IMR-90 (cell line): ENCODE measurements around the gene UNC93B1.

Experiments
- BHLHE40 ChIP-seq: fragments of 150-350 bp; IDR thresholded peaks from 2 replicates; pipeline ENCODE4 v1.6.1; 2016; ENCODE audit warnings: mild to moderate bottlenecking, low read depth, low read length
- CEBPB ChIP-seq: IDR thresholded peaks from 2 replicates; pipeline ENCODE4 v1.6.1; 2012; ENCODE audit warnings: low read depth, low read length, improper control_type of control experiment
- CHD1 ChIP-seq: IDR thresholded peaks from 2 replicates; pipeline ENCODE4 v1.6.1; 2012; ENCODE audit warnings: low read depth, low read length, improper control_type of control experiment
- FOS ChIP-seq: fragments of 150-350 bp; IDR thresholded peaks from 2 replicates; pipeline ENCODE4 v1.6.1; 2016; ENCODE audit warnings: low read depth, low read length
- MAFK ChIP-seq: IDR thresholded peaks from 2 replicates; pipeline ENCODE4 v1.6.1; 2012; ENCODE audit warnings: low read depth, low read length, improper control_type of control experiment
- MXI1 ChIP-seq: IDR thresholded peaks from 2 replicates; pipeline ENCODE4 v1.6.1; 2012; ENCODE audit warnings: low read depth, mild to moderate bottlenecking, low read length, moderate library complexity, borderline replicate concordance
- POLR2A ChIP-seq: IDR thresholded peaks from 2 replicates; pipeline ENCODE4 v1.6.1; 2012; ENCODE audit warnings: mild to moderate bottlenecking, low read depth, low read length
- RAD21 ChIP-seq: IDR thresholded peaks from 2 replicates; pipeline ENCODE4 v1.6.1; 2012; ENCODE audit warnings: low read length, improper control_type of control experiment
- RCOR1 ChIP-seq: IDR thresholded peaks from 2 replicates; pipeline ENCODE4 v1.6.1; 2012; ENCODE audit warnings: mild to moderate bottlenecking, low read length, improper control_type of control experiment; ENCODE audit not compliant: insufficient replicate concordance
- RFX5 ChIP-seq: IDR thresholded peaks from 2 replicates; pipeline ENCODE4 v1.8.0; 2012; ENCODE audit warnings: low read depth, mild to moderate bottlenecking, low read length, moderate library complexity
- SMC3 ChIP-seq: fragments of 150-350 bp; IDR thresholded peaks from 2 replicates; pipeline ENCODE4 v1.6.1; 2016; ENCODE audit warnings: low read depth, mild to moderate bottlenecking, antibody characterized with exemption, low read length, moderate library complexity
- USF2 ChIP-seq: fragments of 150-350 bp; IDR thresholded peaks from 2 replicates; pipeline ENCODE4 v1.6.1; 2017; ENCODE audit warnings: mild to moderate bottlenecking, antibody characterized with exemption, low read length, low read depth
- TF ChIP-seq, protein P1 (sequence below): conservative IDR thresholded peaks from 2 replicates; pipeline ENCODE4 v1.5.1; 2012; ENCODE audit warnings: mild to moderate bottlenecking, low read depth, low read length, improper control_type of control experiment
- TF ChIP-seq, protein P2 (sequence below): fragments of 150-350 bp; IDR thresholded peaks from 2 replicates; pipeline ENCODE4 v1.6.1; 2016; ENCODE audit warnings: low read depth, mild to moderate bottlenecking, low read length, moderate library complexity, borderline replicate concordance

DNA sequence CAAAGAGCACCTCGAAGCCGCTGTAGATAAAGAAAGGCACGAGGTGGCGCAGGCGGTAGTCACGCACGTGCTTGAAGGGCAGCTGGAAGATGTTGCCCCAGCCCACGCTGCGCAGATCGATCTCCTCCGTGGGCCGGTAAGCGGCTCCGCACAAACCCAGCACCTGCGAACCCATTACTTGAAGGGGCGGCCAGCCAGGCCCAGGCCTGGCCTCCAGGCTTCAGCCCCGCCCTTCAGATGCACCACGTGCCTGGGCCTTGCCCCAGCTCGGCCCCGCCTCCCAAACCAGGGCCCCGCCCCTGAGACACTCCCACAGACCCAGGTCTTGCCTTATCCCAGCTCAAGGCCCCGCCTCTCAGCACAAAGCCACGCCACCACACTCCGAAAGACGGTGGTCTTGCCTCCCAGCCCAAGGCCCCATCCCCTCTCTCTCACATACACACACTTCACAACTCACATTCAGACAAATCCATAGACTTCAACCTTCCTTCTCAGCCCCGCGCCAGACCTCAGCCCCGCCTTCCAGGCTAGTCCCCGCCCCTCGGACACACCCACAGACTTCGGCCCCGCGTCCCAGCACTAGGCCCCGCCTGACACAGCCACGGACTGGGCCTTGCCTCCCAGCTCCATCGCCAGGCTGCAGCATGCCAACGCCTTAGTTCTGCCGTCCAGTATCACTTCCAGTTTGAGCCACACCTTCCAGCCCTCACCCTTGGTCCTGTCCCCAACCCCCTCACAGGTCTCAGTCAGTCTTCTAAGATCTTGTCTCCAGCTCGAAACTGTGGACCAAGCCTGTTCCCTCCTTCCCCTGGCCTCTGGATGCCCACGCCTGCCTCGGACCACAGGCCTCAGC, 7.0 kb downstream of the UNC93B1 start:
- TF ChIP-seq, protein P1, sequence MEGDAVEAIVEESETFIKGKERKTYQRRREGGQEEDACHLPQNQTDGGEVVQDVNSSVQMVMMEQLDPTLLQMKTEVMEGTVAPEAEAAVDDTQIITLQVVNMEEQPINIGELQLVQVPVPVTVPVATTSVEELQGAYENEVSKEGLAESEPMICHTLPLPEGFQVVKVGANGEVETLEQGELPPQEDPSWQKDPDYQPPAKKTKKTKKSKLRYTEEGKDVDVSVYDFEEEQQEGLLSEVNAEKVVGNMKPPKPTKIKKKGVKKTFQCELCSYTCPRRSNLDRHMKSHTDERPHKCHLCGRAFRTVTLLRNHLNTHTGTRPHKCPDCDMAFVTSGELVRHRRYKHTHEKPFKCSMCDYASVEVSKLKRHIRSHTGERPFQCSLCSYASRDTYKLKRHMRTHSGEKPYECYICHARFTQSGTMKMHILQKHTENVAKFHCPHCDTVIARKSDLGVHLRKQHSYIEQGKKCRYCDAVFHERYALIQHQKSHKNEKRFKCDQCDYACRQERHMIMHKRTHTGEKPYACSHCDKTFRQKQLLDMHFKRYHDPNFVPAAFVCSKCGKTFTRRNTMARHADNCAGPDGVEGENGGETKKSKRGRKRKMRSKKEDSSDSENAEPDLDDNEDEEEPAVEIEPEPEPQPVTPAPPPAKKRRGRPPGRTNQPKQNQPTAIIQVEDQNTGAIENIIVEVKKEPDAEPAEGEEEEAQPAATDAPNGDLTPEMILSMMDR, result no peak
- TF ChIP-seq, protein P2, sequence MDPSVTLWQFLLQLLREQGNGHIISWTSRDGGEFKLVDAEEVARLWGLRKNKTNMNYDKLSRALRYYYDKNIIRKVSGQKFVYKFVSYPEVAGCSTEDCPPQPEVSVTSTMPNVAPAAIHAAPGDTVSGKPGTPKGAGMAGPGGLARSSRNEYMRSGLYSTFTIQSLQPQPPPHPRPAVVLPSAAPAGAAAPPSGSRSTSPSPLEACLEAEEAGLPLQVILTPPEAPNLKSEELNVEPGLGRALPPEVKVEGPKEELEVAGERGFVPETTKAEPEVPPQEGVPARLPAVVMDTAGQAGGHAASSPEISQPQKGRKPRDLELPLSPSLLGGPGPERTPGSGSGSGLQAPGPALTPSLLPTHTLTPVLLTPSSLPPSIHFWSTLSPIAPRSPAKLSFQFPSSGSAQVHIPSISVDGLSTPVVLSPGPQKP, result no peak
- TF ChIP-seq SMC3, result no peak
- TF ChIP-seq MXI1, result no peak
- no peak for TF ChIP-seq RFX5
- TF ChIP-seq USF2, result peak; percentile 80
- TF ChIP-seq POLR2A, result no peak
- TF ChIP-seq BHLHE40, result no peak
- no peak for TF ChIP-seq FOS
- no peak for TF ChIP-seq MAFK
- no peak for TF ChIP-seq CEBPB
- TF ChIP-seq RAD21, result no peak
- no peak for TF ChIP-seq CHD1
- TF ChIP-seq RCOR1, result no peak
